ENCODE measurements around the gene PSMD5. TPM values are rescaled to one million over a fixed set of nuclear protein-coding genes. Genes with fewer than 3 reads are reported as not detected.

PSMD5 gene
- total RNA-seq, 1 donor from 2014 or later, result 27.1 TPM

DNA sequence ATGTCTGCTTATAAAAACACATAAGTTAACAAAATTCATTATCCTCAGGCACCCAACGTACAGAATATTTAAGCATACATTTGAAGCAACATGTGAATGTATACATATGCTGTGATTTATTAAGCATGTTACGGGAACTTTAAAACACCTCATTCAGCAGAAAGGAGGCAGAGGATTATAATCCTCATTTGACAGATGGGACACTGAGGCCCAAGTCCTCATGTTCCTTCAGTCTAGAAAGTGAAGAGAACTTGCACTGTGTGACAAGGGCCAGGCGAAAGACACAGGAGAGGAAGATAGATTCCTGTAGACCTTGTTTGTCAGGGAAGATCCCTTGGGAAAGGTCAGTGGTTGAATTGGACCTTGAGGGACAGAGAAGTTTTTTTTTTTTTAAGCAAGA, 7.6 kb upstream of the PSMD5 start:
- Histone ChIP-seq H3K27ac (ENCODE audit: low read depth, low read length) (no peak overlapping the region), H3K4me1 (ENCODE audit: control insufficient read depth in 3 of 3, insufficient read depth in 3 of 3, low read length in 3 of 3) (no peaks in the 10 kb centered on the region), H3K36me3 (ENCODE audit: control insufficient read depth in 3 of 3, insufficient read depth in 3 of 3, low read length in 3 of 3) (peaks cover 0 to 15% (median 3%) of the 10 kb centered on the region in 3 donors), H3K9ac (ENCODE audit: low read depth in 1 of 3, low read length in 3 of 3) (no peak overlapping the region), H3K27me3 (ENCODE audit: control insufficient read depth in 3 of 3, insufficient read depth in 3 of 3, low read length in 3 of 3) (no peaks in the 10 kb centered on the region), H3K9me3 (ENCODE audit: control insufficient read depth in 3 of 3, low read length in 3 of 3) (no peaks in the 10 kb centered on the region), H3K4me3 (ENCODE audit: low read length in 3 of 3) (no peak overlapping the region)

- Histone ChIP-seq H3K4me1 (ENCODE audit: control insufficient read depth in 3 of 3, insufficient read depth in 3 of 3, low read length in 3 of 3) (peaks cover 9 to 18% (median 11%) of the 10 kb centered on the region in 3 donors), H3K4me3 (ENCODE audit: low read length in 3 of 3) (no peak overlapping the region), H3K9me3 (ENCODE audit: control insufficient read depth in 3 of 3, low read length in 3 of 3) (no peaks in the 10 kb centered on the region), H3K36me3 (ENCODE audit: control insufficient read depth in 3 of 3, insufficient read depth in 3 of 3, low read length in 3 of 3) (peaks cover 0 to 12% (median 3%) of the 10 kb centered on the region in 3 donors), H3K27me3 (ENCODE audit: control insufficient read depth in 3 of 3, insufficient read depth in 3 of 3, low read length in 3 of 3) (no peaks in the 10 kb centered on the region), H3K27ac (ENCODE audit: low read depth, low read length) (no peak overlapping the region), H3K9ac (ENCODE audit: low read depth in 1 of 3, low read length in 3 of 3) (no peak overlapping the region)
These were observed 4.2 kb upstream of the PSMD5 start for GRCh38 chr9:120846906-120847305.

- no peaks in the 10 kb centered on the region for H3K9me3 ChIP-seq (ENCODE audit: control insufficient read depth in 3 of 3, low read length in 3 of 3)
- no peak overlapping the region for H3K4me3 ChIP-seq (ENCODE audit: low read length in 3 of 3)
- peaks cover 13 to 20% (median 14%) of the 10 kb centered on the region in 3 donors for H3K4me1 ChIP-seq (ENCODE audit: control insufficient read depth in 3 of 3, insufficient read depth in 3 of 3, low read length in 3 of 3)
- H3K27me3 ChIP-seq (ENCODE audit: control insufficient read depth in 3 of 3, insufficient read depth in 3 of 3, low read length in 3 of 3), result no peaks in the 10 kb centered on the region
- peaks cover 0 to 8% (median 3%) of the 10 kb centered on the region in 3 donors for H3K36me3 ChIP-seq (ENCODE audit: control insufficient read depth in 3 of 3, insufficient read depth in 3 of 3, low read length in 3 of 3)
- H3K9ac ChIP-seq (ENCODE audit: low read depth in 1 of 3, low read length in 3 of 3), result no peak overlapping the region
- no peak overlapping the region for H3K27ac ChIP-seq (ENCODE audit: low read depth, low read length)
These were observed 3.6 kb upstream of the PSMD5 start for GRCh38 chr9:120846251-120846889.

DNA sequence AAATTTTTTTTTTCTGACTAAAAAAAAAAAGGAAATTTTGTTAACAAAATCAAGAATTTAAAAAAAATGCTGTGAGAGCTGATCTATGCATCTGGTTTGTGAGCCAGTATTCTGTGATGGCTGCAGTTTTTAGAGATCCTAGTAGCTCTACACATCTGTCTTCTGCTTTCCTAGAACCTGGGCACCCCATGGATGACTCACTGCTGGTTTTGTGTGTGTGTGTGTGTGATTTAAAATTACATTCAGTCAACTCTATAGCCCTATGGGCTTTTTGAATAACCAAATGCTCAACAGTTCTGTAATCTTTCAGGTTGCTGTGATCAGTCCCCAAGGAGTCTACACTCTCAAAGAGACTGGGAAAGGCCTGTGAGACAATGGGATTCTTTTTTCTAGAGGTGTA, 2.5 kb upstream of the PSMD5 start:
- Histone ChIP-seq H3K4me1 (ENCODE audit: control insufficient read depth in 3 of 3, insufficient read depth in 3 of 3, low read length in 3 of 3) (peaks cover 13 to 20% (median 14%) of the 10 kb centered on the region in 3 donors), H3K27me3 (ENCODE audit: control insufficient read depth in 3 of 3, insufficient read depth in 3 of 3, low read length in 3 of 3) (no peaks in the 10 kb centered on the region)

GRCh38 chr9:120841930-120842684, 615 bp downstream of the PSMD5 start:
- peak overlapping the region; percentile 95 for H3K27ac ChIP-seq (ENCODE audit: low read depth, low read length)
- H3K9me3 ChIP-seq (ENCODE audit: control insufficient read depth in 3 of 3, low read length in 3 of 3), result no peaks in the 10 kb centered on the region
- peak overlapping the region; percentile 77 to 94 (median 92) for H3K4me3 ChIP-seq (ENCODE audit: low read length in 3 of 3)
- peaks cover 0 to 4% (median 0%) of the 10 kb centered on the region in 3 donors for H3K36me3 ChIP-seq (ENCODE audit: control insufficient read depth in 3 of 3, insufficient read depth in 3 of 3, low read length in 3 of 3)
- H3K9ac ChIP-seq (ENCODE audit: low read depth in 1 of 3, low read length in 3 of 3), result peak overlapping the region; percentile 83 to 99 (median 89)
- H3K4me1 ChIP-seq (ENCODE audit: control insufficient read depth in 3 of 3, insufficient read depth in 3 of 3, low read length in 3 of 3), result peaks cover 13 to 20% (median 14%) of the 10 kb centered on the region in 3 donors
- no peaks in the 10 kb centered on the region for H3K27me3 ChIP-seq (ENCODE audit: control insufficient read depth in 3 of 3, insufficient read depth in 3 of 3, low read length in 3 of 3)

More for the DNA sequence above, 2.5 kb upstream of the PSMD5 start:
- Histone ChIP-seq H3K9ac (ENCODE audit: low read depth in 1 of 3, low read length in 3 of 3) (no peak overlapping the region), H3K36me3 (ENCODE audit: control insufficient read depth in 3 of 3, insufficient read depth in 3 of 3, low read length in 3 of 3) (peaks cover 0 to 5% (median 3%) of the 10 kb centered on the region in 3 donors), H3K27ac (ENCODE audit: low read depth, low read length) (no peak overlapping the region), H3K9me3 (ENCODE audit: control insufficient read depth in 3 of 3, low read length in 3 of 3) (no peaks in the 10 kb centered on the region), H3K4me3 (ENCODE audit: low read length in 3 of 3) (no peak overlapping the region)

DNA sequence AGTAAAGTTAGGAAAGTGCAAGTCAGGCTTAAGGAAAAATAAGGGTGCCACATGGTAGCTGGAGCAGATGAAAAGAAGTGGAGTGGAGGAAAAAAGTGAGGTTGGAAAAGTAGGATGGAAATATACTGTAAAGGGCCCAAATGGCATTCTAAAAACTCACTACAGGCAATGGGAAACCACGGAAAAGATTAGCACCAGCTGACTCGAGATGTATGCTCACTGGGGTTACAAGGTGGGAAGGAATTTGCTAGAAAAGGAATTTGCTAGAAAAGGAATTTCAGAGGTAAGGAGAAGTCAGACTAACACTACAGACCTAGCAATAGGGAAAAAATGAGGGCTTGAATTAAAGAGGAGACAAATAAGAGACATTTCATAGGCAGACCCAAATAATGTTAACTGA, 3.6 kb downstream of the PSMD5 start:
- Histone ChIP-seq H3K4me3 (ENCODE audit: low read length in 3 of 3) (no peak overlapping the region), H3K9me3 (ENCODE audit: control insufficient read depth in 3 of 3, low read length in 3 of 3) (no peaks in the 10 kb centered on the region), H3K36me3 (ENCODE audit: control insufficient read depth in 3 of 3, insufficient read depth in 3 of 3, low read length in 3 of 3) (peaks cover 0 to 8% (median 1%) of the 10 kb centered on the region in 3 donors), H3K27ac (ENCODE audit: low read depth, low read length) (no peak overlapping the region), H3K27me3 (ENCODE audit: control insufficient read depth in 3 of 3, insufficient read depth in 3 of 3, low read length in 3 of 3) (no peaks in the 10 kb centered on the region), H3K9ac (ENCODE audit: low read depth in 1 of 3, low read length in 3 of 3) (no peak overlapping the region), H3K4me1 (ENCODE audit: control insufficient read depth in 3 of 3, insufficient read depth in 3 of 3, low read length in 3 of 3) (peaks cover 13 to 17% (median 14%) of the 10 kb centered on the region in 3 donors)

DNA sequence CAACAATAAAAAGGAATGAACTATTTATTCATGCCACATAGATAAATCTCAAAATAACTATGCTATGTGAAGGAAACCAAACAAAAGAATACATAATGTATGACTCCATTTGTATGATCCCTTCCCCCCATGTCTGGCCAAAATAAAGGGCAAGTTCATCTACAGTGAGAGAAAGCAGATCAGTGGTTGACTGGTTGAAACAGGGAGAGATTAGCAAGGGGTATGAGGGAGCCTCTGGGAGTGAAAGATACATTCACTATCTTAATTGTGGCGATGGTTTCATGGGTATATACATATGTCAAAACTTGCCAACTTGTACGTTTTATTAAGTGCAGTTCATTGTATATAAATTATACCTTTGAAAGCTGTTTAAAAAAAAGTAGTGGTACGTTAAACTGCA, 4.8 kb downstream of the PSMD5 start:
- Histone ChIP-seq H3K4me3 (ENCODE audit: low read length in 3 of 3) (no peak overlapping the region), H3K9ac (ENCODE audit: low read depth in 1 of 3, low read length in 3 of 3) (no peak overlapping the region), H3K27me3 (ENCODE audit: control insufficient read depth in 3 of 3, insufficient read depth in 3 of 3, low read length in 3 of 3) (no peaks in the 10 kb centered on the region)

GRCh38 chr9:120833325-120833724, 9.4 kb downstream of the PSMD5 start:
- no peak overlapping the region for H3K27ac ChIP-seq (ENCODE audit: low read depth, low read length)
- H3K9ac ChIP-seq (ENCODE audit: low read depth in 1 of 3, low read length in 3 of 3), result no peak overlapping the region
- no peak overlapping the region for H3K4me3 ChIP-seq (ENCODE audit: low read length in 3 of 3)
- no peaks in the 10 kb centered on the region for H3K4me1 ChIP-seq (ENCODE audit: control insufficient read depth in 3 of 3, insufficient read depth in 3 of 3, low read length in 3 of 3)
- H3K9me3 ChIP-seq (ENCODE audit: control insufficient read depth in 3 of 3, low read length in 3 of 3), result no peaks in the 10 kb centered on the region
- no peaks in the 10 kb centered on the region for H3K27me3 ChIP-seq (ENCODE audit: control insufficient read depth in 3 of 3, insufficient read depth in 3 of 3, low read length in 3 of 3)
- H3K36me3 ChIP-seq (ENCODE audit: control insufficient read depth in 3 of 3, insufficient read depth in 3 of 3, low read length in 3 of 3), result peaks cover 20 to 40% (median 30%) of the 10 kb centered on the region in 3 donors

More for the DNA sequence above, 4.8 kb downstream of the PSMD5 start:
- Histone ChIP-seq H3K9me3 (ENCODE audit: control insufficient read depth in 3 of 3, low read length in 3 of 3) (no peaks in the 10 kb centered on the region), H3K27ac (ENCODE audit: low read depth, low read length) (no peak overlapping the region), H3K36me3 (ENCODE audit: control insufficient read depth in 3 of 3, insufficient read depth in 3 of 3, low read length in 3 of 3) (peaks cover 1 to 9% (median 4%) of the 10 kb centered on the region in 3 donors), H3K4me1 (ENCODE audit: control insufficient read depth in 3 of 3, insufficient read depth in 3 of 3, low read length in 3 of 3) (peaks cover 7 to 11% (median 7%) of the 10 kb centered on the region in 3 donors)

- peaks cover 20 to 40% (median 31%) of the 10 kb centered on the region in 3 donors for H3K36me3 ChIP-seq (ENCODE audit: control insufficient read depth in 3 of 3, insufficient read depth in 3 of 3, low read length in 3 of 3)
These were observed 9.9 kb downstream of the PSMD5 start for GRCh38 chr9:120832807-120833206.

GRCh38 chr9:120830865-120831264, 11.9 kb downstream of the PSMD5 start:
- H3K4me1 ChIP-seq (ENCODE audit: control insufficient read depth in 3 of 3, insufficient read depth in 3 of 3, low read length in 3 of 3), result no peaks in the 10 kb centered on the region

More at GRCh38 chr9:120832807-120833206, 9.9 kb downstream of the PSMD5 start:
- H3K27ac ChIP-seq (ENCODE audit: low read depth, low read length), result no peak overlapping the region
- no peak overlapping the region for H3K9ac ChIP-seq (ENCODE audit: low read depth in 1 of 3, low read length in 3 of 3)
- H3K27me3 ChIP-seq (ENCODE audit: control insufficient read depth in 3 of 3, insufficient read depth in 3 of 3, low read length in 3 of 3), result no peaks in the 10 kb centered on the region
- H3K4me3 ChIP-seq (ENCODE audit: low read length in 3 of 3), result no peak overlapping the region
- no peaks in the 10 kb centered on the region for H3K4me1 ChIP-seq (ENCODE audit: control insufficient read depth in 3 of 3, insufficient read depth in 3 of 3, low read length in 3 of 3)
- no peaks in the 10 kb centered on the region for H3K9me3 ChIP-seq (ENCODE audit: control insufficient read depth in 3 of 3, low read length in 3 of 3)

More at GRCh38 chr9:120830865-120831264, 11.9 kb downstream of the PSMD5 start:
- Histone ChIP-seq H3K36me3 (ENCODE audit: control insufficient read depth in 3 of 3, insufficient read depth in 3 of 3, low read length in 3 of 3) (peaks cover 23 to 50% (median 40%) of the 10 kb centered on the region in 3 donors), H3K27me3 (ENCODE audit: control insufficient read depth in 3 of 3, insufficient read depth in 3 of 3, low read length in 3 of 3) (no peaks in the 10 kb centered on the region), H3K9me3 (ENCODE audit: control insufficient read depth in 3 of 3, low read length in 3 of 3) (no peaks in the 10 kb centered on the region), H3K9ac (ENCODE audit: low read depth in 1 of 3, low read length in 3 of 3) (no peak overlapping the region), H3K27ac (ENCODE audit: low read depth, low read length) (no peak overlapping the region), H3K4me3 (ENCODE audit: low read length in 3 of 3) (no peak overlapping the region)

All from skeletal muscle tissue (tissue), 4 donors.